RWPE2 (cell line): ENCODE results near the gene PLEKHJ1.
A peak's percentile ranks its signal among the peaks of the same experiment; 100 is the strongest.

Experiments used
- ATAC-seq: fragments of 200-7000 bp; cut with Tn5 transposase; 3 replicates; pipeline ENCODE4 v1.9.1; 2021; ENCODE audit warnings: low read depth
- DNase-seq: peaks from one replicate; pipeline ENCODE4 v3.0.0-alpha.2; 2020; ENCODE audit warnings: low spot score
- H3K27ac ChIP-seq: fragments of 450-650 bp; 2 replicates; pipeline ENCODE4 v1.5.1; 2017; ENCODE audit warnings: mild to moderate bottlenecking; ENCODE audit not compliant: poor library complexity, severe bottlenecking
- H3K27me3 ChIP-seq: fragments of 250-450 bp; sonication (Bioruptor Pico); 2 replicates; pipeline ENCODE4 v1.5.1; 2021; ENCODE audit warnings: mild to moderate bottlenecking, moderate library complexity; ENCODE audit not compliant: insufficient read depth, poor library complexity, severe bottlenecking
- H3K36me3 ChIP-seq: fragments of 250-450 bp; sonication (Bioruptor Pico); 2 replicates; pipeline ENCODE4 v1.5.1; 2020; ENCODE audit warnings: low read depth, mild to moderate bottlenecking, moderate library complexity
- H3K4me1 ChIP-seq: fragments of 250-450 bp; sonication (Bioruptor Pico); 2 replicates; pipeline ENCODE4 v1.5.1; 2021; ENCODE audit warnings: mild to moderate bottlenecking, moderate library complexity; ENCODE audit not compliant: insufficient read depth, poor library complexity, severe bottlenecking
- H3K4me3 ChIP-seq: fragments of 250-450 bp; sonication (Bioruptor Pico); 2 replicates; pipeline ENCODE4 v1.5.1; 2021; ENCODE audit warnings: mild to moderate bottlenecking, moderate library complexity; ENCODE audit not compliant: severe bottlenecking
- H3K9me3 ChIP-seq: fragments of 250-450 bp; sonication (Bioruptor Pico); 2 replicates; pipeline ENCODE4 v1.5.1; 2021; ENCODE audit warnings: mild to moderate bottlenecking, moderate library complexity; ENCODE audit not compliant: severe bottlenecking
- CTCF ChIP-seq: fragments of 450-650 bp; IDR thresholded peaks from one replicate; pipeline ENCODE4 v1.5.1; 2017; ENCODE audit warnings: mild to moderate bottlenecking, moderate library complexity; ENCODE audit not compliant: poor library complexity, severe bottlenecking

The PLEKHJ1 gene

DNA sequence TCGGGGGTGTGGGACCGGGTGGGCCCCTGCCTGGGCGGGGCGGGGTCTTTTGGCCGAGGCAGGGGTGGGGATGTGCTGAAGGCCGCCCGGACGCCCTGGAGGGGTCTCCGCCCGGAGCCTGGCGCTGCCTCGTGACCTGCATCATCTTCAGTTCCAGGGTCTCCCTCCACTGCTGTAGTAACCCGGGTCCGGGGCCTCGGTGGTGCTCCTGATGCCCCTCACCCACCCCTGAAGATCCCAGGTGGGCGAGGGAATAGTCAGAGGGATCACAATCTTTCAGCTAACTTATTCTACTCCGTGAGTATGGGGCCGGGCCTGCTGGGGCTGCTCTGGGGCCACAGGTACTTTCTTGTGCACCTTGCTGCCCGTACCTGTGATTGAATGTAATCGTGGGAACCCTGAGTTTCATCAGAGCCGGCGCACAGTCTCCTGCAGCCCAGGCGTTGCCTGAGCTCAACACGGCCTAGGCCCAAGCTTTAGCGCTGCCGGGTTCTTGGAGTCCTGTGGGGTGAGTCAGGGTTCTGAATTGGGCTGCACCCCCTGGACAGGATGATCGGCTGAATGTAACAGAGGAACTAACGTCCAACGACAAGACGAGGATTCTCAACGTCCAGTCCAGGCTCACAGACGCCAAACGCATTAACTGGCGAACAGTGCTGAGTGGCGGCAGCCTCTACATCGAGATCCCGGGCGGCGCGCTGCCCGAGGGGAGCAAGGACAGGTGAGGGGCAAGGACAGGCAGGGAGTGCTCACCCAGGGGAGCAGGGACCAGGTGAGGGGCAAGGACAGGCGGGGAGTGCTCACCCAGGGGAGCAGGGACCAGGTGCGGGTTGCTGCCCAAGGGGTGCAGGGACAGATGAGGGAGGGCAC, 35.3 kb upstream of the PLEKHJ1 start:
- ATAC-seq: peak; percentile 40; the same call in 2 of the 3 replicates
- TF ChIP-seq CTCF: no peak
- Histone ChIP-seq H3K27me3 (no peaks in the 10 kb centered on the region), H3K4me1 (peaks cover 8% of the 10 kb centered on the region), H3K9me3 (no peaks in the 10 kb centered on the region), H3K27ac (peak overlapping the region; percentile 87), H3K4me3 (peak overlapping the region; percentile 95), H3K36me3 (peaks cover 40% of the 10 kb centered on the region)
- peak; percentile 61 for DNase-seq

GRCh38 chr19:2270423-2271233, 34.5 kb upstream of the PLEKHJ1 start:
- Histone ChIP-seq H3K9me3 (no peaks in the 10 kb centered on the region), H3K27ac (peak overlapping the region; percentile 87), H3K36me3 (peaks cover 40% of the 10 kb centered on the region), H3K4me1 (peaks cover 8% of the 10 kb centered on the region), H3K4me3 (peak overlapping the region; percentile 95), H3K27me3 (no peaks in the 10 kb centered on the region)
- DNase-seq: peak; percentile 70
- ATAC-seq: peak; percentile 11; the same call in 2 of the 3 replicates
- no peak for TF ChIP-seq CTCF

GRCh38 chr19:2270157-2270422, 34.0 kb upstream of the PLEKHJ1 start:
- H3K9me3 ChIP-seq: no peaks in the 10 kb centered on the region
- DNase-seq (no peak), ATAC-seq (no peak)
- peak overlapping the region; percentile 95 for H3K4me3 ChIP-seq
- H3K4me1 ChIP-seq: peaks cover 8% of the 10 kb centered on the region
- H3K27me3 ChIP-seq: no peaks in the 10 kb centered on the region
- H3K27ac ChIP-seq: peak overlapping the region; percentile 87
- no peak for TF ChIP-seq CTCF
- peaks cover 40% of the 10 kb centered on the region for H3K36me3 ChIP-seq

- H3K27ac ChIP-seq: peak overlapping the region; percentile 87
- H3K27me3 ChIP-seq: no peaks in the 10 kb centered on the region
- peaks cover 39% of the 10 kb centered on the region for H3K36me3 ChIP-seq
- DNase-seq (peak; percentile 89), ATAC-seq (peak; percentile 73)
- H3K9me3 ChIP-seq: no peaks in the 10 kb centered on the region
- peaks cover 8% of the 10 kb centered on the region for H3K4me1 ChIP-seq
- TF ChIP-seq CTCF: no peak
- H3K4me3 ChIP-seq: peak overlapping the region; percentile 95
These were observed 33.4 kb upstream of the PLEKHJ1 start for GRCh38 chr19:2269244-2270156.
